B cell (primary cell): ENCODE data around the gene NIPBL.

Source experiments
- CTCF ChIP-seq: fragments of 200-600 bp; IDR thresholded peaks from one replicate; pipeline ENCODE4 v1.8.0; 2022; ENCODE audit warnings: antibody characterized with exemption, mild to moderate bottlenecking
- EZH2 ChIP-seq: IDR thresholded peaks from 2 replicates; pipeline ENCODE4 v1.6.1; 2012; ENCODE audit warnings: borderline replicate concordance, low read depth, mild to moderate bottlenecking, moderate library complexity, low read length; ENCODE audit not compliant: insufficient read depth, poor library complexity, severe bottlenecking

DNA sequence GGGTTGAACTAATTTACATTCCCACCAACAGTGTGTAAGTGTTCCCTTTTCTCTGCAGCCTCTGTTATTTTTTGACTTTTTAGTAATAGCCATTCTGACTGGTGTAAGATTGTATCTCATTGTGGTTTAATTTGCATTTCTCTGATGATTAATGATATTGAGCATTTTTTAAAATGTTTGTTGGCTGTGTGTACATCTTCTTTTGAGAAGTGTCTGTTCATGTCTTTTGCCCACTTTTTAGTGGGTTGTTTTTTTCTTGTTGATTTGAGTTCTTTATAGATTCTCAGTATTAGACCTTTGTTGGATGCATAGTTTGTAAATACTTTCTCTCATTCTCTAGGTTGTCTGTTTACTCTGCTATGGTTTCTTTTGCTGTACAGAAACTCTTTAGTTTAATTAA, 101.6 kb downstream of the NIPBL start:
- TF ChIP-seq CTCF = no peak
- no peak for TF ChIP-seq EZH2
